T-helper 1 cell treated with Interleukin-12 subunit alpha and Interleukin-12 subunit beta and Interleukin-4 antibody, amounts not matched to agents 30 ng/mL and 1 ng/mL, for 36 hours (primary cell): ENCODE results near the gene PREX1. TPM values are rescaled to one million over a fixed set of nuclear protein-coding genes. Genes with fewer than 3 reads are reported as not detected.

Source experiments
- intact Hi-C: fragments of 100-400 bp; cut with micrococcal nuclease; formaldehyde crosslinking; loops from one replicate; pipeline ENCODE4 v1.15.1; 2024
- total RNA-seq: library from RNA; stranded (reverse); gene quantifications from 2 replicates; pipeline ENCODE4 v1.2.3, GENCODE V29; 2022

The PREX1 gene
- total RNA-seq, 1 donor from 2014 or later: 119 TPM

GRCh38 chr20:48826480-48826879 is 1.3 kb downstream of the PREX1 start:
- intact Hi-C loops: loop anchor here (2.0 to 5.0 kb wide), 3 partner anchors 110 to 221 kb away; partner anchors contain the start of gene CSE1L

GRCh38 chr20:48826069-48826468 is 1.7 kb downstream of the PREX1 start:
- intact Hi-C loops: loop anchor here (2.0 to 5.0 kb wide), 3 partner anchors 109 to 221 kb away; partner anchors contain the start of gene CSE1L

GRCh38 chr20:48825566-48825920 is 2.3 kb downstream of the PREX1 start:
- intact Hi-C loops: loop anchor here (5.0 kb wide), 1 partner anchor 222 kb away; the partner anchor contains the start of gene CSE1L

GRCh38 chr20:48824830-48825565 is 2.8 kb downstream of the PREX1 start:
- intact Hi-C loops: loop anchor here (1.0 to 5.0 kb wide), 4 partner anchors 43 to 222 kb away; partner anchors contain the start of gene CSE1L

GRCh38 chr20:48823960-48824498 is 3.8 kb downstream of the PREX1 start:
- intact Hi-C loops: loop anchor here (1.0 to 5.0 kb wide), 4 partner anchors 42 to 85 kb away; no protein-coding TSS in a partner anchor

- intact Hi-C loops: loop anchor here (2.0 to 5.0 kb wide), 2 partner anchors 41 to 81 kb away; no protein-coding TSS in a partner anchor
Measured at GRCh38 chr20:48823476-48823875, 4.3 kb downstream of the PREX1 start.

- intact Hi-C loops: loop anchor here (2.0 to 5.0 kb wide), 2 partner anchors 41 to 82 kb away; no protein-coding TSS in a partner anchor
Measured at GRCh38 chr20:48822879-48823385, 4.9 kb downstream of the PREX1 start.

GRCh38 chr20:48822178-48822577 is 5.6 kb downstream of the PREX1 start:
- intact Hi-C loops: loop anchor here (2.0 to 5.0 kb wide), 2 partner anchors 40 to 83 kb away; no protein-coding TSS in a partner anchor

- intact Hi-C loops: loop anchor here (5.0 kb wide), 1 partner anchor 39 kb away; no protein-coding TSS in a partner anchor
Measured at GRCh38 chr20:48821261-48821920, 6.4 kb downstream of the PREX1 start.

- intact Hi-C loops: loop anchor here (5.0 kb wide), 1 partner anchor 38 kb away; no protein-coding TSS in a partner anchor
Measured at GRCh38 chr20:48820649-48820973, 7.2 kb downstream of the PREX1 start.

- intact Hi-C loops: loop anchor here (5.0 kb wide), 1 partner anchor 38 kb away; no protein-coding TSS in a partner anchor
Measured at GRCh38 chr20:48819821-48820648, 7.8 kb downstream of the PREX1 start.

- intact Hi-C loops: no loop called here
Measured at GRCh38 chr20:48819089-48819488, 8.7 kb downstream of the PREX1 start.

- intact Hi-C loops: no loop called here
Measured at GRCh38 chr20:48818481-48818987, 9.3 kb downstream of the PREX1 start.

GRCh38 chr20:48818031-48818370 is 9.8 kb downstream of the PREX1 start:
- intact Hi-C loops: no loop called here

- intact Hi-C loops: no loop called here
Measured at GRCh38 chr20:48817367-48818030, 10.3 kb downstream of the PREX1 start.

GRCh38 chr20:48816282-48817205 is 11.3 kb downstream of the PREX1 start:
- intact Hi-C loops: no loop called here

GRCh38 chr20:48815537-48815936 is 12.3 kb downstream of the PREX1 start:
- intact Hi-C loops: no loop called here

- intact Hi-C loops: no loop called here
Measured at GRCh38 chr20:48814633-48815032, 13.2 kb downstream of the PREX1 start.

GRCh38 chr20:48813930-48814546 is 13.8 kb downstream of the PREX1 start:
- intact Hi-C loops: no loop called here
